ENCODE measurements around the gene KCNAB1. TPM values are rescaled to one million over a fixed set of nuclear protein-coding genes. Genes with fewer than 3 reads are reported as not detected.

The KCNAB1 gene
- total and polyA plus RNA-seq, 2 donors (not counting 1 experiment from before 2014, with no cell fraction given): 0.03 to 0.33 TPM

DNA sequence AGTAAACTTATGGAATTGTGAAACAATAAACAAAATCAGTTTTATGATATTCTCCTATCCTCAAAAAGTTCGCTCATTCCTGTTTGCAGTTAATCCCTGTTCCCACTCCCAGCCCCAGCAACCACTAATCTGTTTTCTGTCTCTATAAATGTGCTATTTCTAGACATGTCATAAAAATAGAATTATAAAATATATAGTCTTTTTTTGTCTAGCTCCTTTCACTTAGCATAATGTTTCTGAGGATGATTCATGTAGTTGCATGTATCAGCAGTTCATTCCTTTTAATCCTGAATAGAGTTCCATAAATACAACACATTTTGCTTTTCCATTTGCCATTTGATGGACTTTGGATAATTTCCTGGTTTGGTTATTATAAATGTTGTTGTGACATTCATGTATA is 140.0 kb downstream of the KCNAB1 start:
- Histone ChIP-seq H3K27ac (ENCODE audit: insufficient read depth, low read length) (no peak overlapping the region), H3K27me3 (ENCODE audit: control insufficient read depth, insufficient read depth, low read length) (no peaks in the 10 kb centered on the region), H2AFZ (ENCODE audit: low read length) (no peak overlapping the region), H3K9me3 (ENCODE audit: control insufficient read depth, insufficient read depth, low read depth, low read length) (no peaks in the 10 kb centered on the region), H3K4me3 (replicated peaks in 1 of 4; ENCODE audit: control extremely low read depth in 1 of 4, insufficient read depth in 1 of 4, low read depth in 3 of 4, low read length in 4 of 4) (no peak overlapping the region), H3K4me1 (ENCODE audit: control insufficient read depth, extremely low read depth, insufficient read depth, low read length) (no peaks in the 10 kb centered on the region), H3K4me2 (ENCODE audit: extremely low read depth, insufficient read depth, low read length) (no peak overlapping the region), H4K20me1 (ENCODE audit: control insufficient read depth, extremely low read depth, insufficient read depth, low read length) (no peaks in the 10 kb centered on the region), H3K79me2 (ENCODE audit: control insufficient read depth, insufficient read depth, low read length) (no peaks in the 10 kb centered on the region), H3K36me3 (ENCODE audit: control insufficient read depth, insufficient read depth, low read length) (no peaks in the 10 kb centered on the region), H3K9ac (ENCODE audit: insufficient read depth, low read length) (no peak overlapping the region)
- peak in 1 of 2 donors; percentile 8 for DNase-seq (ENCODE audit: low read depth in 2 of 2)
- no peak for TF ChIP-seq EZH2 (IDR thresholded peaks at IDR 0.05; ENCODE audit: low read length, missing control alignments)
- TF ChIP-seq, protein P1, sequence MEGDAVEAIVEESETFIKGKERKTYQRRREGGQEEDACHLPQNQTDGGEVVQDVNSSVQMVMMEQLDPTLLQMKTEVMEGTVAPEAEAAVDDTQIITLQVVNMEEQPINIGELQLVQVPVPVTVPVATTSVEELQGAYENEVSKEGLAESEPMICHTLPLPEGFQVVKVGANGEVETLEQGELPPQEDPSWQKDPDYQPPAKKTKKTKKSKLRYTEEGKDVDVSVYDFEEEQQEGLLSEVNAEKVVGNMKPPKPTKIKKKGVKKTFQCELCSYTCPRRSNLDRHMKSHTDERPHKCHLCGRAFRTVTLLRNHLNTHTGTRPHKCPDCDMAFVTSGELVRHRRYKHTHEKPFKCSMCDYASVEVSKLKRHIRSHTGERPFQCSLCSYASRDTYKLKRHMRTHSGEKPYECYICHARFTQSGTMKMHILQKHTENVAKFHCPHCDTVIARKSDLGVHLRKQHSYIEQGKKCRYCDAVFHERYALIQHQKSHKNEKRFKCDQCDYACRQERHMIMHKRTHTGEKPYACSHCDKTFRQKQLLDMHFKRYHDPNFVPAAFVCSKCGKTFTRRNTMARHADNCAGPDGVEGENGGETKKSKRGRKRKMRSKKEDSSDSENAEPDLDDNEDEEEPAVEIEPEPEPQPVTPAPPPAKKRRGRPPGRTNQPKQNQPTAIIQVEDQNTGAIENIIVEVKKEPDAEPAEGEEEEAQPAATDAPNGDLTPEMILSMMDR (conservative IDR thresholded peaks at IDR 0.05 in 1 of 2, IDR thresholded peaks at IDR 0.05 in 1 of 2; ENCODE audit: low read depth in 1 of 2, low read length in 2 of 2): no peak

DNA sequence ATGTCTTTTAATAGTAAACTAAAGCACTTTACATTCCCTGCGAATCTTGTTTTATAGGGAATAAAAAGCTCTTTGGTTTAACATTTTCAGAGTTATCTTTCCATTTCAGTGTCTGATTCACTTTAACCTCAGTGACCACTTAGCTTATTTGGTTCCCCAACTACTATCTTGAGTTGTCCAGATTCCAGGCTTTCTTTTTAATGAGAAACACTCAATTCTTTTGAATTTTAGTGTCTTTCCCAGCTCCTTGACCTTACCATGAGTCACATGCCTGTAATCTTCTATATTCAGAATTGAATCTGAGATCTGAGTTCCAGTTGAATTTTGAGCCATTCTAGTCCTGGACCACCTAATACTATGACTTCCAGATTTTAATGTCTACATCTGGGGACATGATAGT is 144.4 kb downstream of the KCNAB1 start:
- Histone ChIP-seq H3K9me3 (ENCODE audit: control insufficient read depth, insufficient read depth, low read depth, low read length) (no peaks in the 10 kb centered on the region), H3K4me2 (ENCODE audit: extremely low read depth, insufficient read depth, low read length) (no peak overlapping the region), H2AFZ (ENCODE audit: low read length) (no peak overlapping the region), H3K79me2 (ENCODE audit: control insufficient read depth, insufficient read depth, low read length) (no peaks in the 10 kb centered on the region), H3K9ac (ENCODE audit: insufficient read depth, low read length) (no peak overlapping the region), H3K4me3 (replicated peaks in 1 of 4; ENCODE audit: control extremely low read depth in 1 of 4, insufficient read depth in 1 of 4, low read depth in 3 of 4, low read length in 4 of 4) (no peak overlapping the region), H3K27ac (ENCODE audit: insufficient read depth, low read length) (no peak overlapping the region), H3K27me3 (ENCODE audit: control insufficient read depth, insufficient read depth, low read length) (no peaks in the 10 kb centered on the region), H3K36me3 (ENCODE audit: control insufficient read depth, insufficient read depth, low read length) (no peaks in the 10 kb centered on the region), H3K4me1 (ENCODE audit: control insufficient read depth, extremely low read depth, insufficient read depth, low read length) (no peaks in the 10 kb centered on the region), H4K20me1 (ENCODE audit: control insufficient read depth, extremely low read depth, insufficient read depth, low read length) (no peaks in the 10 kb centered on the region)
- DNase-seq (ENCODE audit: low read depth in 2 of 2): peak in 1 of 2 donors; percentile 60
- TF ChIP-seq EZH2 (IDR thresholded peaks at IDR 0.05; ENCODE audit: low read length, missing control alignments): no peak
- TF ChIP-seq, protein P1 (conservative IDR thresholded peaks at IDR 0.05 in 1 of 2, IDR thresholded peaks at IDR 0.05 in 1 of 2; ENCODE audit: low read depth in 1 of 2, low read length in 2 of 2): no peak

DNA sequence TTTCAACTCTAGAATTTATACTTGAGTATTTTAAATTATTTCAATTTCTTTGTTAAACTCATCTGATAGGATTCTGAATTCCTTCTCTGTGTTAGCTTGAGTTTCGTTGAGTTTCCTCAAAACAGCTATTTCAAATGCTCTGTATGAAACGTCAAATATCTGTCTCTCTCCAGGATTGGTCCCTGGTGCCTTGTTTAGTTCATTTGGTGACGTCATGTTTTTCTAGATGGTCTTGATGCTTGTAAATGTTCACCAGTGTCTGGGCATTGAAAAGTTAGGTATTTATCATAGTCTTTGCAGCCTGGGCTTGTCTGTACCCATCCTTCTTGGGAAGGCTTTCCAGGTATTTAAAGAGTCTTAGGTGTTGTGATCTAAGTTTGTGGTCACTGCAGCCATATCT is 151.1 kb downstream of the KCNAB1 start:
- no peaks in the 10 kb centered on the region for H3K4me1 ChIP-seq (ENCODE audit: control insufficient read depth, extremely low read depth, insufficient read depth, low read length)
- TF ChIP-seq, protein P1 (conservative IDR thresholded peaks at IDR 0.05 in 1 of 2, IDR thresholded peaks at IDR 0.05 in 1 of 2; ENCODE audit: low read depth in 1 of 2, low read length in 2 of 2): no peak
- no peak for TF ChIP-seq EZH2 (IDR thresholded peaks at IDR 0.05; ENCODE audit: low read length, missing control alignments)
- DNase-seq (ENCODE audit: low read depth in 2 of 2): no peak
- H3K27me3 ChIP-seq (ENCODE audit: control insufficient read depth, insufficient read depth, low read length): no peaks in the 10 kb centered on the region
- no peaks in the 10 kb centered on the region for H3K79me2 ChIP-seq (ENCODE audit: control insufficient read depth, insufficient read depth, low read length)
- H3K36me3 ChIP-seq (ENCODE audit: control insufficient read depth, insufficient read depth, low read length): no peaks in the 10 kb centered on the region
- no peaks in the 10 kb centered on the region for H4K20me1 ChIP-seq (ENCODE audit: control insufficient read depth, extremely low read depth, insufficient read depth, low read length)
- no peak overlapping the region for H3K4me3 ChIP-seq (replicated peaks in 1 of 4; ENCODE audit: control extremely low read depth in 1 of 4, insufficient read depth in 1 of 4, low read depth in 3 of 4, low read length in 4 of 4)
- H3K4me2 ChIP-seq (ENCODE audit: extremely low read depth, insufficient read depth, low read length): no peak overlapping the region
- H3K9me3 ChIP-seq (ENCODE audit: control insufficient read depth, insufficient read depth, low read depth, low read length): no peaks in the 10 kb centered on the region
- no peak overlapping the region for H2AFZ ChIP-seq (ENCODE audit: low read length)
- no peak overlapping the region for H3K27ac ChIP-seq (ENCODE audit: insufficient read depth, low read length)
- H3K9ac ChIP-seq (ENCODE audit: insufficient read depth, low read length): no peak overlapping the region

Data from fibroblast of lung (primary cell).